Epithelial cell of proximal tubule (primary cell): ENCODE measurements around the gene TGM2. TPM values are rescaled to one million over a fixed set of nuclear protein-coding genes. Genes with fewer than 3 reads are reported as not detected.

Experiments
- DNase-seq: peaks from one replicate; pipeline ENCODE4 v3.0.0-alpha.2; 2011; ENCODE audit warnings: low read depth
- H3K4me3 ChIP-seq: 2 replicates; pipeline ENCODE4 v1.5.1; 2011; ENCODE audit warnings: low read depth, mild to moderate bottlenecking, low read length
- CTCF ChIP-seq: conservative IDR thresholded peaks from 2 replicates; pipeline ENCODE4 v1.5.1; 2012; ENCODE audit warnings: low read depth, mild to moderate bottlenecking, low read length
- total RNA-seq: library from RNA; depleted of rRNA; stranded (reverse); fragments of >200 nt; gene quantifications from 2 replicates; pipeline ENCODE4 v1.2.3, GENCODE V29; 2015

The TGM2 gene
- total RNA-seq, 1 donor from 2014 or later = 150 TPM

GRCh38 chr20:38156888-38157634 is 8.0 kb downstream of the TGM2 start:
- no peak overlapping the region for H3K4me3 ChIP-seq
- TF ChIP-seq CTCF = no peak
- no peak for DNase-seq

GRCh38 chr20:38156280-38156679 is 8.8 kb downstream of the TGM2 start:
- no peak overlapping the region for H3K4me3 ChIP-seq
- no peak for TF ChIP-seq CTCF

GRCh38 chr20:38155811-38156210 is 9.3 kb downstream of the TGM2 start:
- H3K4me3 ChIP-seq = no peak overlapping the region
- no peak for DNase-seq
- no peak for TF ChIP-seq CTCF

More at GRCh38 chr20:38156280-38156679, 8.8 kb downstream of the TGM2 start:
- DNase-seq = no peak

- H3K4me3 ChIP-seq = no peak overlapping the region
- DNase-seq = no peak
- TF ChIP-seq CTCF = no peak
These were observed 11.7 kb downstream of the TGM2 start for GRCh38 chr20:38153401-38153800.

- TF ChIP-seq CTCF = no peak
- peak overlapping the region; percentile 39 for H3K4me3 ChIP-seq
- no peak for DNase-seq
These were observed 12.3 kb downstream of the TGM2 start for GRCh38 chr20:38152621-38153221.

GRCh38 chr20:38152175-38152620 is 12.9 kb downstream of the TGM2 start:
- peak overlapping the region; percentile 39 for H3K4me3 ChIP-seq
- no peak for DNase-seq
- TF ChIP-seq CTCF = no peak

GRCh38 chr20:38151455-38151854 is 13.6 kb downstream of the TGM2 start:
- no peak for TF ChIP-seq CTCF
- no peak for DNase-seq
- no peak overlapping the region for H3K4me3 ChIP-seq
